PC-9 (cell line): Measurements from ENCODE around the gene DAB1.

Source experiments
- EZH2 ChIP-seq: fragments of 200-600 bp; sonication (generic); IDR thresholded peaks from 2 replicates; pipeline ENCODE4 v1.8.0; 2017; ENCODE audit warnings: antibody characterized with exemption, low read depth
- TF ChIP-seq, protein P1 (sequence below): fragments of 200-600 bp; sonication (generic); conservative IDR thresholded peaks from 2 replicates; pipeline ENCODE4 v1.6.1; 2017; ENCODE audit warnings: mixed run types, antibody characterized with exemption, mild to moderate bottlenecking, moderate library complexity

- TF ChIP-seq, protein P1, sequence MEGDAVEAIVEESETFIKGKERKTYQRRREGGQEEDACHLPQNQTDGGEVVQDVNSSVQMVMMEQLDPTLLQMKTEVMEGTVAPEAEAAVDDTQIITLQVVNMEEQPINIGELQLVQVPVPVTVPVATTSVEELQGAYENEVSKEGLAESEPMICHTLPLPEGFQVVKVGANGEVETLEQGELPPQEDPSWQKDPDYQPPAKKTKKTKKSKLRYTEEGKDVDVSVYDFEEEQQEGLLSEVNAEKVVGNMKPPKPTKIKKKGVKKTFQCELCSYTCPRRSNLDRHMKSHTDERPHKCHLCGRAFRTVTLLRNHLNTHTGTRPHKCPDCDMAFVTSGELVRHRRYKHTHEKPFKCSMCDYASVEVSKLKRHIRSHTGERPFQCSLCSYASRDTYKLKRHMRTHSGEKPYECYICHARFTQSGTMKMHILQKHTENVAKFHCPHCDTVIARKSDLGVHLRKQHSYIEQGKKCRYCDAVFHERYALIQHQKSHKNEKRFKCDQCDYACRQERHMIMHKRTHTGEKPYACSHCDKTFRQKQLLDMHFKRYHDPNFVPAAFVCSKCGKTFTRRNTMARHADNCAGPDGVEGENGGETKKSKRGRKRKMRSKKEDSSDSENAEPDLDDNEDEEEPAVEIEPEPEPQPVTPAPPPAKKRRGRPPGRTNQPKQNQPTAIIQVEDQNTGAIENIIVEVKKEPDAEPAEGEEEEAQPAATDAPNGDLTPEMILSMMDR: no peak
- TF ChIP-seq EZH2: no peak
Measured at GRCh38 chr1:57324388-57324787, 99.5 kb downstream of the DAB1 start.
